H1 (cell line): Measurements from ENCODE around the gene UPF1. TPM values are rescaled to one million over a fixed set of nuclear protein-coding genes. Genes with fewer than 3 reads are reported as not detected.

Experiments used
- ASH2L ChIP-seq: fragments of 200-600, 300-600 bp; sonication (generic); IDR thresholded peaks from one replicate; pipeline ENCODE4 v1.7.1; 2017; ENCODE audit warnings: low read length
- BACH1 ChIP-seq: IDR thresholded peaks from 2 replicates; pipeline ENCODE4 v1.6.1; 2012; ENCODE audit warnings: low read length, improper control_type of control experiment
- BCL11A ChIP-seq, 2 experiments: IDR thresholded peaks; one replicate each; pipeline ENCODE4 v1.6.1; 2011; ENCODE audit warnings: low read depth in 2 of 2, low read length in 2 of 2, mild to moderate bottlenecking in 2 of 2
- CBX5 ChIP-seq: fragments of 300-800, 300-1000 bp; sonication (generic); IDR thresholded peaks from 2 replicates; pipeline ENCODE4 v1.7.1; 2016; ENCODE audit warnings: antibody characterized with exemption, low read length, low read depth
- CHD1 ChIP-seq: IDR thresholded peaks from 2 replicates; pipeline ENCODE4 v1.6.1; 2012; ENCODE audit warnings: low read depth, low read length, improper control_type of control experiment
- CHD2 ChIP-seq: IDR thresholded peaks from 2 replicates; pipeline ENCODE4 v1.6.1; 2012; ENCODE audit warnings: low read length, improper control_type of control experiment
- CTBP2 ChIP-seq: IDR thresholded peaks from 2 replicates; pipeline ENCODE4 v1.7.0; 2011; ENCODE audit warnings: borderline replicate concordance, mild to moderate bottlenecking, moderate library complexity, mixed read lengths, low read length; ENCODE audit not compliant: insufficient read depth, insufficient read length
- E2F6 ChIP-seq: IDR thresholded peaks from 2 replicates; pipeline ENCODE4 v1.6.1; 2012; ENCODE audit warnings: inconsistent platforms
- EGR1 ChIP-seq: IDR thresholded peaks from 2 replicates; pipeline ENCODE4 v1.6.1; 2011; ENCODE audit warnings: low read depth, low read length, borderline replicate concordance
- EZH2 ChIP-seq: fragments of 200-600 bp; sonication (generic); IDR thresholded peaks from 2 replicates; pipeline ENCODE4 v1.7.1; 2012; ENCODE audit warnings: low read depth, mild to moderate bottlenecking, moderate library complexity, low read length, inconsistent platforms; ENCODE audit not compliant: severe bottlenecking
- FOSL1 ChIP-seq: IDR thresholded peaks from 2 replicates; pipeline ENCODE4 v1.6.1; 2011; ENCODE audit warnings: mild to moderate bottlenecking, low read depth, low read length, moderate library complexity; ENCODE audit not compliant: insufficient read depth
- KDM1A ChIP-seq: fragments of 200-600, 300-600 bp; sonication (generic); IDR thresholded peaks from 2 replicates; pipeline ENCODE4 v1.7.1; 2016; ENCODE audit warnings: mild to moderate bottlenecking, low read length, borderline replicate concordance
- NRF1 ChIP-seq: IDR thresholded peaks from 2 replicates; pipeline ENCODE4 v1.6.1; 2011; ENCODE audit warnings: mild to moderate bottlenecking, low read depth, low read length, improper control_type of control experiment
- PHF8 ChIP-seq: fragments of 200-600 bp; sonication (generic); conservative IDR thresholded peaks from 2 replicates; pipeline ENCODE4 v1.7.1; 2012; ENCODE audit warnings: low read depth, mild to moderate bottlenecking, inconsistent platforms, low read length, moderate library complexity
- RAD21 ChIP-seq, 2 experiments: IDR thresholded peaks in 1 of 2; conservative IDR thresholded peaks in 1 of 2; 2 replicates each; pipeline ENCODE4 v1.6.1; 2011; ENCODE audit warnings: low read depth in 2 of 2, low read length in 2 of 2, improper control_type of control experiment in 1 of 2, inconsistent platforms in 1 of 2, mild to moderate bottlenecking in 1 of 2, moderate library complexity in 1 of 2
- RBBP5 ChIP-seq: IDR thresholded peaks from 2 replicates; pipeline ENCODE4 v1.7.1; 2012; ENCODE audit warnings: low read depth, mild to moderate bottlenecking, inconsistent platforms, low read length, moderate library complexity, borderline replicate concordance
- SIN3A ChIP-seq, 2 experiments: IDR thresholded peaks in 1 of 2; conservative IDR thresholded peaks in 1 of 2; 2 replicates each; pipeline ENCODE4 v1.6.1; 2011 to 2012; ENCODE audit warnings: low read length in 2 of 2, improper control_type of control experiment in 1 of 2, low read depth in 1 of 2, mild to moderate bottlenecking in 1 of 2
- SP2 ChIP-seq: IDR thresholded peaks from 2 replicates; pipeline ENCODE4 v1.6.1; 2012; ENCODE audit warnings: mild to moderate bottlenecking, low read length, inconsistent platforms
- SUZ12 ChIP-seq: fragments of 200-600 bp; sonication (generic); IDR thresholded peaks from 2 replicates; pipeline ENCODE4 v1.6.1; 2012; ENCODE audit warnings: mild to moderate bottlenecking, inconsistent platforms, low read length, moderate library complexity, mixed read lengths
- TAF1 ChIP-seq: IDR thresholded peaks from 2 replicates; pipeline ENCODE4 v1.6.1; 2011; ENCODE audit warnings: mild to moderate bottlenecking, low read depth, low read length
- ZNF274 ChIP-seq: IDR thresholded peaks from 2 replicates; pipeline ENCODE4 v1.7.0; 2012; ENCODE audit warnings: low read length, borderline replicate concordance; ENCODE audit errors: extremely low read depth
- polyA plus RNA-seq, 7 experiments: library from polyadenylated mRNA; depleted of rRNA in 3 of 7; stranded (reverse) in 5 of 7; unstranded in 2 of 7; fragments of >200 nt in 5 of 7; fragments of 200-250 nt in 2 of 7; gene quantifications; 1 replicate in 5 of 7; 2 replicates in 1 of 7; 4 replicates in 1 of 7; pipeline versions ENCODE4 v1.2.1 to v1.2.3, GENCODE V29; 2011 to 2013; ENCODE audit warnings: missing spikeins in 2 of 7, mixed read lengths in 2 of 7
- total RNA-seq: library from RNA; stranded (reverse); fragmentation: NEBNext Ultra II Directional; extraction: Animal tissue kit (Norgen Biotek cat#: 25700); gene quantifications from 2 replicates; pipeline ENCODE4 v1.2.1, GENCODE V29; 2021
- TF ChIP-seq, protein P1 (sequence below): IDR thresholded peaks from 2 replicates; pipeline ENCODE4 v1.6.1; 2012; ENCODE audit warnings: inconsistent platforms

Gene UPF1
- total and polyA plus RNA-seq, 2 of the 8 experiments (the other 6 are each of a cell fraction or from before 2014, with no cell fraction given): 46.4 to 62.0 TPM

DNA sequence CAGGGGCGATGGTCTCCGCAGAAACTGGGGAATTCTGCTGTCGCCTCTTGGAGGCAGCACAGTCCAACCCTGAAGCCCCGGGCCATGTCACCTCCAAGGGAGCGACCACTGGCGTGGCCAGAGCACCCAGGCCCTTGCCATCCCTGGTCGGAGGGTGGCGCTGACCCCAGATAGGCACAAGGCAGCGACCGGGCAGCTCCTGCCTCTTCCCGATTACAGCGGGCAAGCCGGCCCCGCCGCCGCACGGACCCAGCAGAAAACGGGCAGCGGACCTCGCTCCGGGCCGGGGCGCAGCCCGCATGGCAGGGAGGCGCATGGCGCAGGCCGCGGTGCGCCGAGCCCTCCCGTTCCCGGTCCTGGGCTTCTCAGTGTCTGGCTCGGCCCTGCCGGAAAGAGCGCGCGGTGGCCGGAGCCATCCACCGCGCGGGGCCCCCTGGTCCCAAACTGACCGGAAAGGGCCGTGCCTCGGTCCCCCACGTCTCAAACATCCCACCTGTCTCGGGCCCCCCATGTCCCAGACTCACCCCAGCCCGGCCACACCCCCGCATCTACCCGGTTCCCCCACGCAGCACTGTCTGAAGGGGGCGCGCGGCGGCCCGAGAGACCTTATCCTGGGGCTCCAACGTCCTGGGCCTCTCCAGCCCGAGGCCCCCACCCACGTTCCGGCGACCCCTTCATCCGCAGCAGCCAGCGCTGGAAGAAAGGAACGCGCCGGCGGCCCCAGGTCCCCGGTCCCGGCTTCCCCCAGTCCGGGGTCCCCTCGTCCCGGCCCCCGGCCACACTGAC, 63.5 kb downstream of the UPF1 start (continued):
- TF ChIP-seq CTBP2: no peak
- no peak for TF ChIP-seq PHF8
- TF ChIP-seq BACH1: no peak
- no peak for TF ChIP-seq ASH2L
- TF ChIP-seq EZH2: no peak
- TF ChIP-seq E2F6: no peak
- no peak for TF ChIP-seq NRF1
- TF ChIP-seq, protein P1, sequence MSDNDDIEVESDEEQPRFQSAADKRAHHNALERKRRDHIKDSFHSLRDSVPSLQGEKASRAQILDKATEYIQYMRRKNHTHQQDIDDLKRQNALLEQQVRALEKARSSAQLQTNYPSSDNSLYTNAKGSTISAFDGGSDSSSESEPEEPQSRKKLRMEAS: peak; percentile 57; the same call in 1 of the 2 replicates
- no peak for TF ChIP-seq BCL11A (IDR thresholded peaks at IDR 0.05; ENCODE audit: low read depth in 2 of 2, low read length in 2 of 2)
- TF ChIP-seq CBX5: no peak
- no peak for TF ChIP-seq CHD2
- no peak for TF ChIP-seq SP2
- peak; percentile 37; the same call in 1 of the 2 replicates for TF ChIP-seq TAF1
- TF ChIP-seq KDM1A: no peak
- no peak for TF ChIP-seq CHD1
- TF ChIP-seq RBBP5: peak; percentile 26; the same call in 1 of the 2 replicates
- TF ChIP-seq SUZ12: peak; percentile 36; the same call in 1 of the 2 replicates
- TF ChIP-seq ZNF274: no peak
- no peak for TF ChIP-seq FOSL1
- TF ChIP-seq SIN3A (conservative IDR thresholded peaks at IDR 0.05 in 1 of 2, IDR thresholded peaks at IDR 0.05 in 1 of 2; ENCODE audit: low read depth in 1 of 2, low read length in 2 of 2): peak in 1 of 2 experiments; percentile 78; a peak in 2 of 4 replicates
- TF ChIP-seq EGR1: no peak
- peak; percentile 59 to 73 for TF ChIP-seq RAD21 (IDR thresholded peaks at IDR 0.05 in 1 of 2, conservative IDR thresholded peaks at IDR 0.05 in 1 of 2; ENCODE audit: low read depth in 2 of 2, low read length in 2 of 2)
